ENCODE results near the gene COPS3. TPM values are rescaled to one million over a fixed set of nuclear protein-coding genes. Genes with fewer than 3 reads are reported as not detected.

The COPS3 gene
- total and polyA plus RNA-seq, 9 of the 15 experiments (the other 6 are each of a cell fraction or from before 2014, with no cell fraction given) = 92.4 to 295 (median 167) TPM

- TF ChIP-seq ZNF740 (CRISPR knock-in tag; IDR thresholded peaks at IDR 0.05) (peak; percentile 82), ZNF740 (tag; IDR thresholded peaks at IDR 0.05) (no peak), ZNF695 (CRISPR knock-in tag; IDR thresholded peaks at IDR 0.05) (no peak), EGR1 (conservative IDR thresholded peaks at IDR 0.05) (peak; percentile 58; the same call in 1 of the 2 replicates), HNRNPL (IDR thresholded peaks at IDR 0.05; ENCODE audit: low read depth, low read length) (peak; percentile 99), U2AF1 (optimal IDR thresholded peaks at IDR 0.05; ENCODE audit: low read depth, low read length) (no peak), ZNF511 (CRISPR knock-in tag; IDR thresholded peaks at IDR 0.05) (peak; percentile 95), YBX1 (IDR thresholded peaks at IDR 0.05) (no peak), ZNF197 (CRISPR knock-in tag; IDR thresholded peaks at IDR 0.05; ENCODE audit: low read depth) (no peak), ZBTB43 (CRISPR knock-in tag; IDR thresholded peaks at IDR 0.05) (no peak), CREB3 (tag; conservative IDR thresholded peaks at IDR 0.05; ENCODE audit: low read depth) (no peak), ZHX1 (conservative IDR thresholded peaks at IDR 0.05; ENCODE audit: low read length) (no peak), THRAP3 (IDR thresholded peaks at IDR 0.05; ENCODE audit: borderline replicate concordance) (no peak), ARNT (IDR thresholded peaks at IDR 0.05) (no peak), TFE3 (CRISPR knock-in tag; IDR thresholded peaks at IDR 0.05) (peak; percentile 38), PREB (CRISPR knock-in tag; IDR thresholded peaks at IDR 0.05) (no peak), HNRNPLL (IDR thresholded peaks at IDR 0.05; ENCODE audit: low read depth, low read length, poor library complexity, severe bottlenecking) (peak; percentile 62)
Observed at GRCh38 chr17:17206124-17206912, 74.7 kb downstream of the COPS3 start, which contains the start of gene PLD6 (continued).

All from K562 (cell line).